GM12891 (cell line): Measurements from ENCODE around the gene TMEM132D.
"Not testable (repeated sequence)": the region's sequence is repeated elsewhere in the genome, so short reads cannot be mapped to it uniquely, and the experiment has no call there.

ENCODE experiments used
- DNase-seq: peaks from one replicate; pipeline ENCODE4 v3.0.0; 2011; ENCODE audit warnings: low spot score; ENCODE audit not compliant: insufficient read length
- FAIRE-seq: peaks from 2 replicates; lab custom pipeline; 2011; peaks lifted over from hg19 to GRCh38; lab: Jason Lieb, UNC
- PAX5 ChIP-seq: IDR thresholded peaks from 2 replicates; pipeline ENCODE4 v1.6.1; 2011; ENCODE audit warnings: low read length, moderate library complexity, mild to moderate bottlenecking; ENCODE audit not compliant: insufficient read depth, severe bottlenecking
- POLR2A ChIP-seq: IDR thresholded peaks from 2 replicates; pipeline ENCODE4 v1.6.1; 2011; ENCODE audit warnings: low read depth, low read length, control low read depth
- POLR2AphosphoS5 ChIP-seq: IDR thresholded peaks from 2 replicates; pipeline ENCODE4 v1.6.1; 2011; ENCODE audit warnings: low read depth, low read length, control low read depth
- POU2F2 ChIP-seq: IDR thresholded peaks from 2 replicates; pipeline ENCODE4 v1.6.1; 2011; ENCODE audit warnings: low read depth, mild to moderate bottlenecking, control low read depth, low read length, moderate library complexity
- SPI1 ChIP-seq: IDR thresholded peaks from 2 replicates; pipeline ENCODE4 v1.6.1; 2011; ENCODE audit warnings: low read depth, low read length, control low read depth
- TAF1 ChIP-seq: IDR thresholded peaks from 2 replicates; pipeline ENCODE4 v1.6.1; 2011; ENCODE audit warnings: low read depth, low read length, control low read depth

The TMEM132D gene

GRCh38 chr12:129203456-129203855 lies 700.4 kb downstream of the TMEM132D start:
- no peak for TF ChIP-seq TAF1
- TF ChIP-seq POU2F2 = no peak
- TF ChIP-seq POLR2AphosphoS5 = no peak
- no peak for TF ChIP-seq POLR2A
- no peak for TF ChIP-seq PAX5
- TF ChIP-seq SPI1 = no peak
- FAIRE-seq = no peak
- no peak for DNase-seq

GRCh38 chr12:129202109-129202814 lies 701.6 kb downstream of the TMEM132D start:
- FAIRE-seq = no peak
- no peak for DNase-seq
- TF ChIP-seq POLR2A = no peak
- TF ChIP-seq PAX5 = no peak
- TF ChIP-seq TAF1 = no peak
- no peak for TF ChIP-seq POLR2AphosphoS5
- no peak for TF ChIP-seq POU2F2
- TF ChIP-seq SPI1 = no peak

- no peak for TF ChIP-seq SPI1
- DNase-seq (no peak), FAIRE-seq (no peak)
Measured at GRCh38 chr12:129201029-129201428, 702.8 kb downstream of the TMEM132D start.

GRCh38 chr12:129200576-129200975 lies 703.2 kb downstream of the TMEM132D start:
- TF ChIP-seq SPI1 (no peak), POU2F2 (no peak), TAF1 (no peak), POLR2A (no peak), POLR2AphosphoS5 (no peak), PAX5 (no peak)

GRCh38 chr12:129196927-129197326 lies 706.9 kb downstream of the TMEM132D start:
- TF ChIP-seq POLR2A = no peak
- TF ChIP-seq SPI1 = no peak
- TF ChIP-seq POU2F2 = no peak
- no peak for TF ChIP-seq PAX5
- TF ChIP-seq TAF1 = no peak
- no peak for TF ChIP-seq POLR2AphosphoS5
- FAIRE-seq = no peak
- no peak for DNase-seq

More at GRCh38 chr12:129200576-129200975, 703.2 kb downstream of the TMEM132D start:
- FAIRE-seq = no peak
- DNase-seq = no peak

- no peak for DNase-seq
- no peak for FAIRE-seq
- TF ChIP-seq POU2F2 (no peak), POLR2AphosphoS5 (no peak), TAF1 (no peak), SPI1 (no peak), PAX5 (no peak), POLR2A (no peak)
Measured at GRCh38 chr12:129195081-129195480, 708.7 kb downstream of the TMEM132D start.

GRCh38 chr12:129193263-129193871 lies 710.5 kb downstream of the TMEM132D start:
- TF ChIP-seq PAX5 (no peak), POU2F2 (no peak), POLR2AphosphoS5 (no peak), SPI1 (no peak), TAF1 (no peak), POLR2A (no peak)
- FAIRE-seq = peak; percentile 76
- DNase-seq = peak; percentile 32

GRCh38 chr12:129190827-129191226 lies 713.0 kb downstream of the TMEM132D start:
- FAIRE-seq (no peak), DNase-seq (no peak)
- TF ChIP-seq PAX5 (no peak), TAF1 (no peak), SPI1 (no peak), POLR2AphosphoS5 (no peak), POLR2A (no peak), POU2F2 (no peak)

GRCh38 chr12:129189879-129190278 lies 713.9 kb downstream of the TMEM132D start:
- FAIRE-seq, DNase-seq: not testable (repeated sequence)

- DNase-seq = no peak
- TF ChIP-seq SPI1 (no peak), TAF1 (no peak), POLR2AphosphoS5 (no peak), PAX5 (no peak), POU2F2 (no peak), POLR2A (no peak)
- FAIRE-seq = no peak
Measured at GRCh38 chr12:129186952-129187351, 716.9 kb downstream of the TMEM132D start.

GRCh38 chr12:129185855-129186254 lies 718.0 kb downstream of the TMEM132D start:
- TF ChIP-seq POLR2AphosphoS5 (no peak), PAX5 (no peak), SPI1 (no peak), TAF1 (no peak), POLR2A (no peak), POU2F2 (no peak)

More at GRCh38 chr12:129185855-129186254, 718.0 kb downstream of the TMEM132D start:
- DNase-seq = no peak
- FAIRE-seq = no peak
